Thymus (tissue), 11 donors: ENCODE measurements around the gene CCDC170. TPM values are rescaled to one million over a fixed set of nuclear protein-coding genes. Genes with fewer than 3 reads are reported as not detected.
"Not testable (repeated sequence)": the region's sequence is repeated elsewhere in the genome, so short reads cannot be mapped to it uniquely, and the experiment has no call there.

ENCODE experiments used
- DNase-seq, 9 donors: peaks; one replicate each; pipeline ENCODE4 v3.0.0-alpha.2; 2013; ENCODE audit warnings: low spot score in 9 of 9, low read depth in 6 of 9, missing footprints in 1 of 9
- H3K27ac ChIP-seq, 2 donors: one replicate each; pipeline ENCODE4 v1.5.1; 2013; ENCODE audit warnings: control low read depth in 1 of 2, low read depth in 1 of 2, low read length in 1 of 2, mild to moderate bottlenecking in 1 of 2, moderate library complexity in 1 of 2
- H3K27me3 ChIP-seq, 2 donors: one replicate each; pipeline ENCODE4 v1.5.1; 2013; ENCODE audit warnings: low read length in 1 of 2; ENCODE audit not compliant: control insufficient read depth in 2 of 2, insufficient read depth in 1 of 2
- H3K36me3 ChIP-seq, 2 donors: one replicate each; pipeline ENCODE4 v1.5.1; 2013; ENCODE audit warnings: low read length in 1 of 2, mild to moderate bottlenecking in 1 of 2, moderate library complexity in 1 of 2; ENCODE audit not compliant: control insufficient read depth in 2 of 2, insufficient read depth in 2 of 2
- H3K4me1 ChIP-seq, 2 donors: one replicate each; pipeline ENCODE4 v1.5.1; 2013; ENCODE audit warnings: low read length in 2 of 2; ENCODE audit not compliant: control insufficient read depth in 2 of 2, insufficient read depth in 2 of 2
- H3K4me3 ChIP-seq, 2 donors: one replicate each; pipeline ENCODE4 v1.5.1; 2013; ENCODE audit warnings: low read length in 2 of 2, control low read depth in 1 of 2, mild to moderate bottlenecking in 1 of 2
- H3K9me3 ChIP-seq, 2 donors: one replicate each; pipeline ENCODE4 v1.5.1; 2013; ENCODE audit warnings: low read length in 1 of 2, mild to moderate bottlenecking in 1 of 2; ENCODE audit not compliant: control insufficient read depth in 2 of 2, insufficient read depth in 1 of 2
- WGBS: extraction: QIAGEN DNeasy Blood & Tissue Kit; methylation state at CpG from one replicate; pipeline ENCODE4 v1.1.7; 2013; 5-methylcytosine and 5-hydroxymethylcytosine counted together
- polyA plus RNA-seq: library from polyadenylated mRNA; stranded (reverse); fragments of 200-250 nt; gene quantifications from one replicate; pipeline ENCODE4 v1.2.3, GENCODE V29; 2013
- total RNA-seq: library from RNA; stranded (reverse); fragments of 120-200 nt; gene quantifications from one replicate; pipeline ENCODE4 v1.2.4, GENCODE V29; 2013
- donor health status: healthy.

CCDC170 gene
- total and polyA plus RNA-seq, 2 donors = 0.21 to 0.66 TPM

DNA sequence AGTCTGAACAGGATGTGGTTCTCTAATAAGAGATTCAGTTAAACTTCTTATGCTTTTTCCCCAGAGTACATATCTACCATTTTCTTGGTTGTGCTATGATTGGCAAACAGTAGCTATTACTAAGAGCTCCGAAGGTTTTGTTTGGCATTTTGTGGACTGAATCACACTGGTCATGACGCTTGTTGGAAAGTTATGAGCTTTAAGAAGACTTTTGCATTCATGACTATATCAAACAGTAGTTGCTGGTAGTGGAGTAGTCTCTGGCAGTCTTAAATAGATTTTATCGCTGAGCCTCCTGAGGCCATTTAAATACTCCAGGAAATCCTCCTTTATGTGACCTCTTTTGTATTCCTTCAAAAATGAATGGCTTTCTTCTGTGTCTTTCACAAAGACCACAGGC is 40.8 kb downstream of the CCDC170 start:
- H3K9me3 ChIP-seq = no peaks in the 10 kb centered on the region
- 98% methylated on average over 3 of the region's 3 CpGs for WGBS
- H3K27ac ChIP-seq = no peak overlapping the region
- no peak overlapping the region for H3K4me3 ChIP-seq
- no peaks in the 10 kb centered on the region for H3K4me1 ChIP-seq
- no peaks in the 10 kb centered on the region for H3K36me3 ChIP-seq
- DNase-seq = no peak
- H3K27me3 ChIP-seq = no peaks in the 10 kb centered on the region

DNA sequence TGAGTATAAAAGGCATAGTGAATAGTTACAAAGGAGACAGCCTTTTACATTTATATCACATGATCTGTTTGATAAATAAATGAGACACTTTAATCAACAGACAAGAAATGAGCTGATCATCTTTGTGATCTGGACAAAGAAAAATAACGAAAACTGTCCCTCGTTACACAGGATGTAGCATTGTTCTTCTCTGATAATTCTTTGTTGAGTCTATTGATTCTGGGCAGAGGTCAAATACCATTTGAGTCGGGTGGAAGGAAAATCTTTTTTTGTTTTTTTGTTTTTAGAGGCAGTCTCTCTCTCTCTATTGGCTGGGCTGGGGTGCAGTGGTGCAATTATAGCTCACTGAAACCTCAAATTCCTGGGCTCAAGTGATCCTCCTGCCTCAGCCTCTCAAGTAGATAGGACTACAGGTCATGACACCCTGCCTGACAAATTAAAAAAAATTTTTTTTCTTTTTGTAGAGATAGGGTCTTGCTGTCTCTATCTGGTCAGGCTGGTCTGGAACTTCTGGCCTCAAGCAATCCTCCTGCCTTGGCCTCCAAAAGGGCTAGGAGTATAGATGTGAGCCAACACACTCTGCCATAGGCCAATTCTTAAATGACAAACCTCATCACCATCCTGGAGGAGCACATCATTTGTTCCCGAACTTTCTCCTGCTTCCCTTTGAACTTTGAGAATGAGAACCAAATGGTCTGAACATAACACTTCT is 41.8 kb downstream of the CCDC170 start:
- DNase-seq = no peak
- WGBS = 94% methylated on average over 4 of the region's 4 CpGs
- no peaks in the 10 kb centered on the region for H3K36me3 ChIP-seq
- H3K27ac ChIP-seq = no peak overlapping the region
- no peaks in the 10 kb centered on the region for H3K27me3 ChIP-seq
- H3K4me1 ChIP-seq = no peaks in the 10 kb centered on the region
- peaks cover 0 to 6% of the 10 kb centered on the region in 2 donors for H3K9me3 ChIP-seq
- H3K4me3 ChIP-seq = no peak overlapping the region

DNA sequence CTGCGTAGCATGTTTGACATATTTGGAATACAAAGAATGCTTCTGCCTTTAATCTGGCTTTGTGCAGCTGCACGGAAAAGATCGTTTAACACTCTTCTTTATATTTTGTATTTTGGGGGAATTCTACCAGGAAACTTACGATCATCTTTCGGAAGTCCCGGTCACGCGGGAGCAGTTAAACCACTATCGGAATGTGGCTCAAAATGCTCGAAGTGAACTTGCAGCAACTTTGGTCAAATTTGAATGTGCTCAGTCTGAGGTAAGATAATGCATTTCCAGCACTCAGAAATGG is 42.3 kb downstream of the CCDC170 start:
- DNase-seq = no peak
- Histone ChIP-seq H3K27ac (no peak overlapping the region), H3K4me1 (no peaks in the 10 kb centered on the region), H3K27me3 (no peaks in the 10 kb centered on the region), H3K4me3 (no peak overlapping the region), H3K9me3 (peaks cover 0 to 7% of the 10 kb centered on the region in 2 donors), H3K36me3 (no peaks in the 10 kb centered on the region)
- WGBS = 97% methylated on average over 10 of the region's 10 CpGs

DNA sequence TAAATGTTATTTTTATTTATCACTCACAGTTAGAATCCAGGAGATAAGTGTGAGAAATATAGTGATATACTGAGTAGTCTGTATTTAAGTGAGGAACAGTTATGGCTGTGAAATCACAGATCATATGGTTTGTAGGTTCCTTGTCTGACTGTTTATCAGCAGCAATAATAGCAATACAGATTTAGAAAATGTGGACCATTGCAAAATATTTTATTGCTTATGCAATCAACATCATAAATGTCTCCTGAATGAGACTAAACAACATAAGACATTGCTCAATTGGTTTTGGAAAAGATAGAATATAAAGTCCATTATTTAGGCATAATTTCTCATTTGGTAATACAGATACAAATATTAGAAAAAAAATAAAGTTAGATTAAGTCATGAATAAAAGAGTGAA is 43.7 kb downstream of the CCDC170 start:
- no peaks in the 10 kb centered on the region for H3K4me1 ChIP-seq
- no peak for DNase-seq
- no peaks in the 10 kb centered on the region for H3K27me3 ChIP-seq
- H3K4me3 ChIP-seq = no peak overlapping the region
- H3K36me3 ChIP-seq = no peaks in the 10 kb centered on the region
- no peak overlapping the region for H3K27ac ChIP-seq
- peaks cover 0 to 7% of the 10 kb centered on the region in 2 donors for H3K9me3 ChIP-seq

DNA sequence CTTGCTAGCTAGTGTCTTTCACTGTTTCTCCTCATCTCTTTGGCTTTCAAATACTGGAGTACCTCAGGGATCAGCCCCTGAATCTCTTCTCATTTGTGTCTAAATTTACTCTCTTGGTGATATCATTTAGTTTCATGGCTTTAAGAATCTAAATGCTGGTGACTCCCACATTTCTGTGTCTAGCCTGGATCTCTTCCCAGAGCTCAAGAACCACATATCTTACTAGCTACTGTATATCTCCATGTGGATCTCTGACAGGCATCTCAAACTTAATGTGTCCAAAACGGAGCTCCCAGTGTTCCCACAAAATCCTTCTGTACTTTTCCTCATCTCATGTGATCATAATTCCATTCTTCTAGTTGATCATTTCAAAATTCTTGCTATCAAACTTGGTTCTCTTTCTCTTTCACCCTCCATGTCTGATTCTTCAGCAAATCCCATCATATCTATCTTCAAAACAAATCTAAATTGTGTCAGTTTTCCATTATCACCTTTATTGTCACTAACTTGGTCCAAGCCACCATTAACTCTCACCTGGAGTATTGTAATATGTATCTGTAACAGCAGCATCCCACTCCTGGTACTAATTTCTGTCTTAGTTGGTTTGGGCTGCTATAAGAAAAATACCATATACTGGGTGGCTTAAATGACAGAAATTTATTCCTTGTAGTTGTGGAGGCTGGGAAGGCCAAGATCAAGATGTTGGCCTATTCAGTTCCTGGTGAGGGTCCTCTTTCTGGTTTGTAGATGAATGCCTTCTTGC is 45.9 kb downstream of the CCDC170 start:
- Histone ChIP-seq H3K36me3 (no peaks in the 10 kb centered on the region), H3K4me3 (no peak overlapping the region), H3K27ac (no peak overlapping the region), H3K4me1 (no peaks in the 10 kb centered on the region), H3K27me3 (no peaks in the 10 kb centered on the region), H3K9me3 (peaks cover 0 to 7% of the 10 kb centered on the region in 2 donors)
- no peak for DNase-seq
- 88% methylated on average over 1 of the region's 1 CpG for WGBS

DNA sequence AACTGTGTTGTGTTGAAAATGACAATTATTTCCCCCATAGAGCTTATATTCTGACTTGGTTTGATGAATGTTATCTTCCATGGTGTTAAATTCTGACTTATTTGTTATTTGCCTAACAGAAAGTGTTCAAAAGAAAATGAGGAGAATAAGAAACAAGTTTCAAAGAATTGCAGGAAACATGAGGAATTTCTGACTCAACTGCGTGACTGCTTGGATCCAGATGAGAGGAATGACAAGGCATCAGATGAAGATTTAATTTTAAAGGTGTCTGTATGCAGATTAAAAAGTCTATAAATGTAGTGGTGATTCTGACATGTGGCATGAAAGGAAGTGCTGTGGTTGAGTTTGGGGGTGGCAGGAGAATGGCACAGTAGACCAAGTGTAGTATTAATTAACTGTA is 50.6 kb downstream of the CCDC170 start:
- 74% methylated on average over 1 of the region's 1 CpG for WGBS
- H3K27me3 ChIP-seq = no peaks in the 10 kb centered on the region
- no peak overlapping the region for H3K27ac ChIP-seq
- H3K4me1 ChIP-seq = no peaks in the 10 kb centered on the region
- no peak overlapping the region for H3K4me3 ChIP-seq
- peaks cover 0 to 7% of the 10 kb centered on the region in 2 donors for H3K9me3 ChIP-seq
- no peak for DNase-seq
- no peaks in the 10 kb centered on the region for H3K36me3 ChIP-seq

DNA sequence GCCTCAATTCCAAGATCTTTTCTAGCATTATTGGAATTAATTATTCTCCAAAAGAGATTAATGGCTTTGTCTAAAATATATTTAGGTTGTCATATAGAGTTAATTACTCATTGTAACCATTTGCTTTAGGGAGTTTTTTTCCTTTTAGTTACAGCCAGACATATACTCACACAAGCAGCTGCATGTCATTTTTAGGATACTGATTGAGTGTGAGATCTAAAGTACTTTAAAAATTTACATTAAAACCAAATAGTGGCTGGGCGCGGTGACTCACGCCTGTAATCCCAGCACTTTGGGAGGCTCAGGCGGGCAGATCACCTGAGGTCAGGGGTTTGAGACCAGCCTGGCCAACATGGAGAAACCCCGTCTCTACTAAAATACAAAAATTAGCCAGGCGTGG is 51.1 kb downstream of the CCDC170 start:
- not testable (repeated sequence) for H3K36me3 ChIP-seq, H3K4me1 ChIP-seq
- WGBS = 97% methylated on average over 6 of the region's 6 CpGs

DNA sequence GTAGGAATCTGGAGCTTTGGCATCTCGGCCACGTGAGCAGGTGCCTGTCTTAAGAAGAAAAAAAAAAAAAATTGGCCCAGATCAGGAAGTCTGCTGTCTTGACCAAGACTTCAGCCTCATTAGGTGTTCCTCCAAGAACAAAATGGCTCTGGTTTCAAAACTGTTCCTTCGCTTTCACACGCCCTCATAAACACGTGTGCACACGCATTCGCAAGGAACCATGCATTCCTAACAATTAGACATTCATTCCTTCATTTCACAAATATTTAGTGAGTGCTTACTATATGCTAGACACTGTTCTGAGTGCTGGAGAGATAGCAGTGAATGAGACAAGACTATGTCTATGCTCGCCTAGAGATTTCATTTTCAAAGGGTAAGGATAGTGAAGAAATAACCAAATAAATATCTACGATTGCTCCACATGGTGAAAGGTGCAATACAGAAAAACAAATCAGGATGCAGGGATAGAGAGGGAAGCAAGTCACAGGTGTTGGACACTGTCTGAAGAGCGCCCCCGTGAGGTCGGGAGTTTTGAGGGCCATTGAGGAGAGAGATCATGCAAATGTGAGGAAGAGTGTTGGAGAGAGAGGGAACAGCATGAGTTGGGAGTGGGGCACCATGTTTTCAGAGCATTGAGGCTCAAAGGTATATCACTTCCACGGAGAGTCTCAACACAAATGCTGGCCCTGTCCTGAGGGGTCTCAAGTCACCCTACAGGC is 53.3 kb downstream of the CCDC170 start:
- Histone ChIP-seq H3K4me1 (no peaks in the 10 kb centered on the region), H3K4me3 (no peak overlapping the region), H3K9me3 (no peaks in the 10 kb centered on the region), H3K27me3 (no peaks in the 10 kb centered on the region), H3K36me3 (no peaks in the 10 kb centered on the region), H3K27ac (no peak overlapping the region)
- WGBS = 93% methylated on average over 13 of the region's 13 CpGs
- DNase-seq = no peak

More for the DNA sequence above, 51.1 kb downstream of the CCDC170 start:
- H3K4me3 ChIP-seq, DNase-seq, H3K27me3 ChIP-seq, H3K9me3 ChIP-seq, H3K27ac ChIP-seq: not testable (repeated sequence)

DNA sequence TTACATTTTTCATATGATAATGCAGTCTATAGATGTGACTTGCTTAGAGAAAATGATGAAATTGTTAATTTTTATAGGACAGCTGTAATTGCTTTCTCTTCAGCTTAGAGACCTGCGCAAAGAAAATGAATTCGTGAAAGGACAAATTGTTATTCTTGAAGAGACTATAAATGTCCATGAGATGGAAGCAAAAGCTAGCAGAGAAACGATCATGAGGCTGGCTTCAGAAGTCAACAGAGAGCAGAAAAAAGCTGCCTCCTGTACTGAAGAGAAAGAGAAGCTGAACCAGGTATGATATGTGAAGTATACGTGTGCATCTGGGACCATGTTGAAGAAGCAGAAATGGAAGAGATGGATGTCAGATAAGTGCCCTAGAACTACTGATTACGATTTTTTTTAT is 54.4 kb downstream of the CCDC170 start:
- Histone ChIP-seq H3K27ac (no peak overlapping the region), H3K4me3 (no peak overlapping the region), H3K4me1 (no peaks in the 10 kb centered on the region), H3K27me3 (no peaks in the 10 kb centered on the region), H3K9me3 (no peaks in the 10 kb centered on the region), H3K36me3 (no peaks in the 10 kb centered on the region)
- 97% methylated on average over 5 of the region's 5 CpGs for WGBS
- no peak for DNase-seq
